ENCODE measurements around the gene CBLIF. TPM values are rescaled to one million over a fixed set of nuclear protein-coding genes. Genes with fewer than 3 reads are reported as not detected.

Gene CBLIF
- total and polyA plus RNA-seq, 4 donors, result not detected

DNA sequence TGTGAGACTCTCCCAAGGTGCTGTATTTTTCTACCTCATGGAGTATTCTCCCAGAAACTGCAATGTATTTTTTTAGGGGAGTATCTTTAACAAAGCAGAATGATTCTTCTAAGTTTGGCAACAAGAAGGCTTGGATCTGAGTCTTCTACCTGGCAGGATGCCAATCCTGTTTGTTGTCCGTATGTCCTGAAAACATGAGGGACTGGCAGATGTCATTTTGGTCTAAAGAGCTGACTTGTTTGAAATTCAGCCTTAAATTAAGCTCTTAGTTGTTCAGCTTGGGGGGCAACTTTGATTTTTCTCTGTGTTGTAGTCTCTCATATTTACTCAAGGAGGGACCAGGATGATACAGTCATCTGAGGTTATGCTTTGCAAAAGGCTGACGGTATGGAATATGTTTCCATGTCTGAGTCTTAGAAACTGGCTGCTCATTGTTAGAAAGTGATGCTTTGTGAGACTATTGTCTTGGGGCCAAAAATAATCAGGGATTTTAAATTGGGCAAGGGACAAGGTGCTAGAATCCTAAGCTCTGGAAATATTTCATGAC lies 44.1 kb downstream of the CBLIF start:
- Histone ChIP-seq H3K27me3 (ENCODE audit: control insufficient read depth in 4 of 4, insufficient read depth in 4 of 4, low read length in 3 of 4) (no peaks in the 10 kb centered on the region), H3K4me1 (ENCODE audit: control insufficient read depth in 4 of 4, insufficient read depth in 4 of 4, low read length in 3 of 4) (peaks cover 0 to 6% (median 0%) of the 10 kb centered on the region in 4 donors), H3K9me3 (ENCODE audit: control insufficient read depth in 4 of 4, low read length in 3 of 4) (no peaks in the 10 kb centered on the region), H3K36me3 (ENCODE audit: control insufficient read depth in 4 of 4, insufficient read depth in 3 of 4, low read depth in 1 of 4, low read length in 3 of 4) (peaks cover 6 to 18% (median 11%) of the 10 kb centered on the region in 4 donors), H3K27ac (ENCODE audit: low read depth in 1 of 2, low read length in 2 of 2) (no peak overlapping the region), H3K9ac (ENCODE audit: low read depth in 1 of 2, low read length in 2 of 2) (no peak overlapping the region), H3K4me3 (ENCODE audit: low read depth in 1 of 3, low read length in 3 of 3) (no peak overlapping the region)
- TF ChIP-seq SP1 (IDR thresholded peaks at IDR 0.05), result no peak
- no peak for TF ChIP-seq FOXA1 (IDR thresholded peaks at IDR 0.05)
- 62% methylated on average over 2 of the region's 2 CpGs for WGBS
- no peak for DNase-seq (ENCODE audit: low spot score)

DNA sequence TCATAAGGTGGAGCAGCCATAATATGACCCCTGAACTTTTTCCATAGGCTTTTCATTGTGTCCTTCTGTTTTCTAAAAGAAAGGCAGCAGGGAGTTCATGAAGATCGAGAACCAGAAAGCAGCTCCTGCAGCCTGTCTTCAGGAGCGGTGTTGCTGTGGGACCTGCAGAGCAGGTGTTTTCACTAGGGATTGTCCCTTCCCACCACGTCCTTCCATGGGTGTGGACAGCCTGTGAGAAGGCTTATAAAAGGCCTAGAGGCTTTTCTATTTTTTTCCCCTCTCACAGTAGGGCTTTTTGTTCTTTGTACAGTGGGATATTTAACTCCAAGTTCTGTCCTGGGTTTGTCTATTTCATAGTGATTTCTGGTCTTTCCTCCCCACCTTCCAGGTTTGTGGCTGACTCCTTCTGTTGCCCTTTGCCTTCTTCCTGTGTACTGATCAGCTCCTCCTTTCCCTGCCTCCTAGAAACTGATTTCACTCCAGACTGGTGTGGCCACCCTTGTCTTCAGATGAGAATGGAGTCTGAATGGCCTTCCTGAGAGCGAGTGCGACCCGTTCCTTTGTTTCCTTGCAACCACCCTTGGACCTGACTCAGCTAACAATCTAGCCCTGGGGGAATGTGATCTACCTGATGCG lies 44.8 kb downstream of the CBLIF start:
- DNase-seq (ENCODE audit: low spot score), result no peak
- peaks cover 0 to 6% (median 0%) of the 10 kb centered on the region in 4 donors for H3K4me1 ChIP-seq (ENCODE audit: control insufficient read depth in 4 of 4, insufficient read depth in 4 of 4, low read length in 3 of 4)
- H3K4me3 ChIP-seq (ENCODE audit: low read depth in 1 of 3, low read length in 3 of 3), result no peak overlapping the region
- TF ChIP-seq RAD21 (IDR thresholded peaks at IDR 0.05) (no peak), YY1 (IDR thresholded peaks at IDR 0.05) (no peak), SP1 (IDR thresholded peaks at IDR 0.05) (no peak), TAF1 (conservative IDR thresholded peaks at IDR 0.05) (no peak), GABPA (IDR thresholded peaks at IDR 0.05 in 1 of 2, conservative IDR thresholded peaks at IDR 0.05 in 1 of 2) (no peak), FOXA2 (IDR thresholded peaks at IDR 0.05) (no peak), HNF4A (conservative IDR thresholded peaks at IDR 0.05) (no peak), NR2F2 (IDR thresholded peaks at IDR 0.05) (no peak), EGR1 (IDR thresholded peaks at IDR 0.05; ENCODE audit: low read depth in 2 of 2) (no peak), HNF4G (IDR thresholded peaks at IDR 0.05) (no peak), JUND (IDR thresholded peaks at IDR 0.05) (no peak)
- TF ChIP-seq, protein P1, sequence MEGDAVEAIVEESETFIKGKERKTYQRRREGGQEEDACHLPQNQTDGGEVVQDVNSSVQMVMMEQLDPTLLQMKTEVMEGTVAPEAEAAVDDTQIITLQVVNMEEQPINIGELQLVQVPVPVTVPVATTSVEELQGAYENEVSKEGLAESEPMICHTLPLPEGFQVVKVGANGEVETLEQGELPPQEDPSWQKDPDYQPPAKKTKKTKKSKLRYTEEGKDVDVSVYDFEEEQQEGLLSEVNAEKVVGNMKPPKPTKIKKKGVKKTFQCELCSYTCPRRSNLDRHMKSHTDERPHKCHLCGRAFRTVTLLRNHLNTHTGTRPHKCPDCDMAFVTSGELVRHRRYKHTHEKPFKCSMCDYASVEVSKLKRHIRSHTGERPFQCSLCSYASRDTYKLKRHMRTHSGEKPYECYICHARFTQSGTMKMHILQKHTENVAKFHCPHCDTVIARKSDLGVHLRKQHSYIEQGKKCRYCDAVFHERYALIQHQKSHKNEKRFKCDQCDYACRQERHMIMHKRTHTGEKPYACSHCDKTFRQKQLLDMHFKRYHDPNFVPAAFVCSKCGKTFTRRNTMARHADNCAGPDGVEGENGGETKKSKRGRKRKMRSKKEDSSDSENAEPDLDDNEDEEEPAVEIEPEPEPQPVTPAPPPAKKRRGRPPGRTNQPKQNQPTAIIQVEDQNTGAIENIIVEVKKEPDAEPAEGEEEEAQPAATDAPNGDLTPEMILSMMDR (IDR thresholded peaks at IDR 0.05; ENCODE audit: low read depth, low read length, missing input control), result no peak
- TF ChIP-seq, protein P2, sequence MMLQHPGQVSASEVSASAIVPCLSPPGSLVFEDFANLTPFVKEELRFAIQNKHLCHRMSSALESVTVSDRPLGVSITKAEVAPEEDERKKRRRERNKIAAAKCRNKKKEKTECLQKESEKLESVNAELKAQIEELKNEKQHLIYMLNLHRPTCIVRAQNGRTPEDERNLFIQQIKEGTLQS (IDR thresholded peaks at IDR 0.05), result no peak
- TF ChIP-seq, protein P3, sequence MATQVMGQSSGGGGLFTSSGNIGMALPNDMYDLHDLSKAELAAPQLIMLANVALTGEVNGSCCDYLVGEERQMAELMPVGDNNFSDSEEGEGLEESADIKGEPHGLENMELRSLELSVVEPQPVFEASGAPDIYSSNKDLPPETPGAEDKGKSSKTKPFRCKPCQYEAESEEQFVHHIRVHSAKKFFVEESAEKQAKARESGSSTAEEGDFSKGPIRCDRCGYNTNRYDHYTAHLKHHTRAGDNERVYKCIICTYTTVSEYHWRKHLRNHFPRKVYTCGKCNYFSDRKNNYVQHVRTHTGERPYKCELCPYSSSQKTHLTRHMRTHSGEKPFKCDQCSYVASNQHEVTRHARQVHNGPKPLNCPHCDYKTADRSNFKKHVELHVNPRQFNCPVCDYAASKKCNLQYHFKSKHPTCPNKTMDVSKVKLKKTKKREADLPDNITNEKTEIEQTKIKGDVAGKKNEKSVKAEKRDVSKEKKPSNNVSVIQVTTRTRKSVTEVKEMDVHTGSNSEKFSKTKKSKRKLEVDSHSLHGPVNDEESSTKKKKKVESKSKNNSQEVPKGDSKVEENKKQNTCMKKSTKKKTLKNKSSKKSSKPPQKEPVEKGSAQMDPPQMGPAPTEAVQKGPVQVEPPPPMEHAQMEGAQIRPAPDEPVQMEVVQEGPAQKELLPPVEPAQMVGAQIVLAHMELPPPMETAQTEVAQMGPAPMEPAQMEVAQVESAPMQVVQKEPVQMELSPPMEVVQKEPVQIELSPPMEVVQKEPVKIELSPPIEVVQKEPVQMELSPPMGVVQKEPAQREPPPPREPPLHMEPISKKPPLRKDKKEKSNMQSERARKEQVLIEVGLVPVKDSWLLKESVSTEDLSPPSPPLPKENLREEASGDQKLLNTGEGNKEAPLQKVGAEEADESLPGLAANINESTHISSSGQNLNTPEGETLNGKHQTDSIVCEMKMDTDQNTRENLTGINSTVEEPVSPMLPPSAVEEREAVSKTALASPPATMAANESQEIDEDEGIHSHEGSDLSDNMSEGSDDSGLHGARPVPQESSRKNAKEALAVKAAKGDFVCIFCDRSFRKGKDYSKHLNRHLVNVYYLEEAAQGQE (IDR thresholded peaks at IDR 0.05), result no peak
- TF ChIP-seq, protein P4, sequence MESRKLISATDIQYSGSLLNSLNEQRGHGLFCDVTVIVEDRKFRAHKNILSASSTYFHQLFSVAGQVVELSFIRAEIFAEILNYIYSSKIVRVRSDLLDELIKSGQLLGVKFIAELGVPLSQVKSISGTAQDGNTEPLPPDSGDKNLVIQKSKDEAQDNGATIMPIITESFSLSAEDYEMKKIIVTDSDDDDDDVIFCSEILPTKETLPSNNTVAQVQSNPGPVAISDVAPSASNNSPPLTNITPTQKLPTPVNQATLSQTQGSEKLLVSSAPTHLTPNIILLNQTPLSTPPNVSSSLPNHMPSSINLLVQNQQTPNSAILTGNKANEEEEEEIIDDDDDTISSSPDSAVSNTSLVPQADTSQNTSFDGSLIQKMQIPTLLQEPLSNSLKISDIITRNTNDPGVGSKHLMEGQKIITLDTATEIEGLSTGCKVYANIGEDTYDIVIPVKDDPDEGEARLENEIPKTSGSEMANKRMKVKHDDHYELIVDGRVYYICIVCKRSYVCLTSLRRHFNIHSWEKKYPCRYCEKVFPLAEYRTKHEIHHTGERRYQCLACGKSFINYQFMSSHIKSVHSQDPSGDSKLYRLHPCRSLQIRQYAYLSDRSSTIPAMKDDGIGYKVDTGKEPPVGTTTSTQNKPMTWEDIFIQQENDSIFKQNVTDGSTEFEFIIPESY (IDR thresholded peaks at IDR 0.05), result no peak
- 90% methylated on average over 7 of the region's 7 CpGs for WGBS
- H3K27me3 ChIP-seq (ENCODE audit: control insufficient read depth in 4 of 4, insufficient read depth in 4 of 4, low read length in 3 of 4), result no peaks in the 10 kb centered on the region
- no peak overlapping the region for H3K9ac ChIP-seq (ENCODE audit: low read depth in 1 of 2, low read length in 2 of 2)
- H3K36me3 ChIP-seq (ENCODE audit: control insufficient read depth in 4 of 4, insufficient read depth in 3 of 4, low read depth in 1 of 4, low read length in 3 of 4), result peaks cover 3 to 14% (median 8%) of the 10 kb centered on the region in 4 donors
- no peaks in the 10 kb centered on the region for H3K9me3 ChIP-seq (ENCODE audit: control insufficient read depth in 4 of 4, low read length in 3 of 4)
- no peak overlapping the region for H3K27ac ChIP-seq (ENCODE audit: low read depth in 1 of 2, low read length in 2 of 2)
